AG04449 (cell line): Measurements from ENCODE around the gene GP5.

Experiments used
- CTCF ChIA-PET: fragments of 350-600 bp; formaldehyde crosslinking; extraction: SDS; loops from one replicate; lab custom pipeline; 2021; ENCODE audit warnings: antibody characterized with exemption; lab: Yijun Ruan, JAX
- POLR2A ChIA-PET: fragments of 400-600, 350-600 bp; formaldehyde crosslinking; extraction: SDS; loops from one replicate; lab custom pipeline; 2020; ENCODE audit warnings: antibody characterized with exemption, inconsistent platforms; lab: Yijun Ruan, JAX
- DNase-seq: peaks from one replicate; pipeline ENCODE4 v3.0.0-alpha.2; 2010; ENCODE audit warnings: low read depth, low spot score
- H3K4me3 ChIP-seq: 2 replicates; pipeline ENCODE4 v1.5.1; 2011; ENCODE audit warnings: low read depth, mild to moderate bottlenecking, control low read depth, low read length
- CTCF ChIP-seq: IDR thresholded peaks from one replicate; pipeline ENCODE4 v1.5.1; 2011; ENCODE audit warnings: mild to moderate bottlenecking, moderate library complexity, low read length, control low read depth, inconsistent platforms; ENCODE audit not compliant: insufficient read depth; ENCODE audit errors: missing control alignments

Gene GP5

GRCh38 chr3:194375473-194376240 is 23.4 kb downstream of the GP5 start:
- no peak for TF ChIP-seq CTCF
- DNase-seq = no peak
- no peak overlapping the region for H3K4me3 ChIP-seq
- ChIA-PET POLR2A (no interaction called here), CTCF (interaction anchor here (1.4 kb wide), 2 partner anchors 10 to 33 kb away, joined by 3 to 8 read pairs; no protein-coding TSS in a partner anchor)

- ChIA-PET POLR2A (no interaction called here), CTCF (interaction anchor here (1.4 kb wide), 2 partner anchors 11 to 32 kb away, joined by 3 to 8 read pairs; no protein-coding TSS in a partner anchor)
- DNase-seq = no peak
- no peak overlapping the region for H3K4me3 ChIP-seq
- TF ChIP-seq CTCF = no peak
These were observed 24.1 kb downstream of the GP5 start for GRCh38 chr3:194374935-194375334.

GRCh38 chr3:194373899-194374298 is 25.2 kb downstream of the GP5 start:
- POLR2A ChIA-PET = no interaction called here
- H3K4me3 ChIP-seq = no peak overlapping the region
- CTCF ChIA-PET = no interaction called here
- TF ChIP-seq CTCF = no peak
- no peak for DNase-seq

GRCh38 chr3:194373028-194373427 is 26.0 kb downstream of the GP5 start:
- H3K4me3 ChIP-seq = no peak overlapping the region
- ChIA-PET CTCF (no interaction called here), POLR2A (no interaction called here)
- DNase-seq = no peak
- TF ChIP-seq CTCF = no peak

GRCh38 chr3:194370753-194371152 is 28.3 kb downstream of the GP5 start:
- POLR2A ChIA-PET = no interaction called here
- no peak for TF ChIP-seq CTCF
- H3K4me3 ChIP-seq = no peak overlapping the region
- CTCF ChIA-PET = interaction anchor here (2.5 kb wide), 1 partner anchor 37 kb away, joined by 11 read pairs; no protein-coding TSS in a partner anchor
- DNase-seq = no peak

GRCh38 chr3:194369522-194370279 is 29.4 kb downstream of the GP5 start, which contains the start of gene LRRC15:
Gene LRRC15, minus strand, starts transcription at chr3:194369743. Its CDS starts 8,700 bp downstream, at chr3:194361043.
- ChIA-PET CTCF (interaction anchor here (1.3 to 17.5 kb wide), 5 partner anchors 19 to 36 kb away, joined by 3 to 274 read pairs (median 4); no protein-coding TSS in a partner anchor), POLR2A (interaction anchor here (1.2 to 1.9 kb wide), 2 partner anchors 19 to 23 kb away, joined by 3 to 4 read pairs; no protein-coding TSS in a partner anchor)
- H3K4me3 ChIP-seq = peak within 1 kb of the TSS; percentile 23
- TF ChIP-seq CTCF = peak; percentile 3
- DNase-seq = no peak
